T-cell (primary cell): ENCODE measurements around the gene SNX25. TPM values are rescaled to one million over a fixed set of nuclear protein-coding genes. Genes with fewer than 3 reads are reported as not detected.
A peak's percentile ranks its signal among the peaks of the same experiment; 100 is the strongest.
"Not testable (repeated sequence)": the region's sequence is repeated elsewhere in the genome, so short reads cannot be mapped to it uniquely, and the experiment has no call there.

Experiments
- ATAC-seq, 4 experiments: fragments of 200-7000 bp in 3 of 4; fragments of 150-1000 bp in 1 of 4; cut with Tn5 transposase; replicated peaks in 1 of 4; 1 replicate in 3 of 4; 2 replicates in 1 of 4; pipeline ENCODE4 v1.10.0; 2021; ENCODE audit warnings: moderate library complexity in 3 of 4, mild to moderate bottlenecking in 2 of 4, moderate number of reproducible peaks in 1 of 4
- CTCF ChIA-PET, 2 donors: fragments of 300-600 bp; sonication (Branson Sonifier 250); formaldehyde crosslinking; loops; one replicate each; lab custom pipeline; 2022; ENCODE audit warnings: antibody characterized with exemption in 2 of 2; lab: Charles Lee
- POLR2A ChIA-PET, 2 donors: fragments of 300-600 bp; sonication (Branson Sonifier 250); formaldehyde crosslinking; loops; one replicate each; lab custom pipeline; 2022; ENCODE audit warnings: antibody characterized with exemption in 2 of 2; lab: Charles Lee
- DNase-seq, 35 experiments: peaks; one replicate each; pipeline versions ENCODE4 v3.0.0 to v3.0.0-alpha.2; 2013 to 2023
- H3K27ac ChIP-seq: one replicate; pipeline ENCODE4 v1.5.1; 2013; ENCODE audit warnings: low read length
- H3K27me3 ChIP-seq, 2 experiments: replicated peaks in 1 of 2; 1 replicate in 1 of 2; 2 replicates in 1 of 2; pipeline versions ENCODE4 v1.6.1 to v1.7.0; 2013; ENCODE audit warnings: low read length in 1 of 2, mixed read lengths in 1 of 2; ENCODE audit not compliant: control insufficient read depth in 2 of 2, insufficient read depth in 2 of 2; ENCODE audit errors: extremely low read depth in 1 of 2
- H3K36me3 ChIP-seq, 2 donors: 1 replicate in 1 of 2; 2 replicates in 1 of 2; pipeline versions ENCODE4 v1.6.1 to v1.7.0; 2013; ENCODE audit warnings: low read length in 1 of 2; ENCODE audit not compliant: control insufficient read depth in 2 of 2, insufficient read depth in 1 of 2; ENCODE audit errors: extremely low read depth in 1 of 2
- H3K4me1 ChIP-seq, 2 experiments: 1 replicate in 1 of 2; 2 replicates in 1 of 2; pipeline versions ENCODE4 v1.6.1 to v1.7.0; 2013; ENCODE audit warnings: low read length in 2 of 2, mixed read lengths in 1 of 2; ENCODE audit not compliant: insufficient read depth in 2 of 2, control insufficient read depth in 1 of 2; ENCODE audit errors: extremely low read depth in 1 of 2
- H3K4me3 ChIP-seq, 2 donors: 1 replicate in 1 of 2; 2 replicates in 1 of 2; pipeline versions ENCODE4 v1.5.1 to v1.7.0; 2013; ENCODE audit warnings: mild to moderate bottlenecking in 2 of 2, low read length in 1 of 2, moderate library complexity in 1 of 2; ENCODE audit not compliant: control insufficient read depth in 1 of 2; ENCODE audit errors: extremely low read depth in 1 of 2
- H3K9me3 ChIP-seq: 2 replicates; pipeline ENCODE4 v1.7.0; 2013
- H3K27ac Mint-ChIP-seq, 2 donors: one replicate each; pipeline ENCODE4 v1.8.0; 2020 to 2021; ENCODE audit warnings: mild to moderate bottlenecking in 2 of 2, mixed read lengths in 2 of 2
- H3K27me3 Mint-ChIP-seq, 2 donors: one replicate each; pipeline ENCODE4 v1.8.0; 2021 to 2022; ENCODE audit warnings: mixed read lengths in 2 of 2
- H3K36me3 Mint-ChIP-seq: one replicate; pipeline ENCODE4 v1.8.0; 2021; ENCODE audit warnings: mixed read lengths
- H3K4me1 Mint-ChIP-seq, 3 donors: one replicate each; pipeline ENCODE4 v1.8.0; 2020 to 2022; ENCODE audit warnings: mixed read lengths in 3 of 3, mild to moderate bottlenecking in 1 of 3
- H3K4me3 Mint-ChIP-seq, 3 donors: one replicate each; pipeline ENCODE4 v1.8.0; 2020 to 2022; ENCODE audit warnings: mild to moderate bottlenecking in 3 of 3, mixed read lengths in 3 of 3, moderate library complexity in 3 of 3
- H3K9me3 Mint-ChIP-seq, 3 donors: one replicate each; pipeline ENCODE4 v1.8.0; 2020 to 2022; ENCODE audit warnings: mixed read lengths in 3 of 3
- WGBS: methylation state at CpG from one replicate; pipeline ENCODE4 v1.1.5; 2013; ENCODE audit warnings: missing lambda C conversion rate; ENCODE audit not compliant: insufficient coverage; 5-methylcytosine and 5-hydroxymethylcytosine counted together
- total RNA-seq, 35 experiments: library from RNA in 6 of 35; stranded (reverse) in 6 of 35; fragments of 120-200 nt in 1 of 35; gene quantifications; one replicate each; pipeline versions ENCODE4 v1.2.1 to v1.2.4 and lab custom pipeline; 2013 to 2026

SNX25 gene
- total RNA-seq, 5 donors from 2014 or later (not counting 1 experiment from before 2014, with no cell fraction given), result 14.0 to 19.3 (median 16.4) TPM

DNA sequence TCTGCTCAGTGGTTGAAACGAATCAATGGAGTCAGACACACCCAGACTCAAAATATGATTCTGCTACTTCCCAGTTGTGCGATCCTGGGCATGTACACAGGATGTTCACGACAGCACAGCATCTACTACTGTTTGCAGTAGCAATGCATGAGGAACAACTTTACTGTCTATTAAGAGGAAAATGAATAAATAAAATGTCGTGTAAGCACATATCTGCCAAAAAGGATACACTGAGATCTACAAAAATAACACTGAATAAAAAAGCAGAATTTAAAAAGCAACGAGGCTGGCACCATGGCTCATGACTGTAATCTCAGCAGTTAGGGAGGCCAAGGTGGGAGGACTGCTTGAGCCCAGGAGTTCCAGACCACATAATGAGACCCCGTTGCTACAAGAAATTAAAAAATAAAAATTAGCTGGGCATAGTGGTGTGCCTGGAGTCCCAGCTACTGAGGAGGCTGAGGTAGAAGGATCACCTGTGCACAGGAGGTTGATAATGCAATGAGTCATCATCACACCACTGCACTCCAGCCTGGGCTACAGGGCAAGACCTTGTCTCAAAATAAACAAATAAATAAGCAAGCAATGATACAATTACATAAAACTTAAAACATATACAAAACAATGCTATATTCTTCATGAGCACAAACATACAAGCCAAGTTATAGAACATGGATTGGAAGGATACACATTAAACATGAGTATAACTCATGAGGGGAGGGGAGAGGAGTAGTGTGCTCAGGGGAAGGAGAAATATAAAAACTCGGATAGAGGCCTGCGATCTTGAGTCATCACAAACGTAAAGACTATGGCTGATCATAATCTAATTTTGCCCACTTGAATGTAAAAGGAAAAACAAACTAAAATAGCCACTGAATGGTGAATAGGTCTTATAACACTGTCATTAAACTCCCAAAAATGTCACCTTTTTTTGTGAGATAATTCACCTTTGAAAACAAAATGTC lies 14.2 kb upstream of the SNX25 start:
- CTCF ChIA-PET, result no interaction called here
- H3K36me3 Mint-ChIP-seq, result peaks cover 25% of the 10 kb centered on the region
- H3K9me3 Mint-ChIP-seq, result no peaks in the 10 kb centered on the region

DNA sequence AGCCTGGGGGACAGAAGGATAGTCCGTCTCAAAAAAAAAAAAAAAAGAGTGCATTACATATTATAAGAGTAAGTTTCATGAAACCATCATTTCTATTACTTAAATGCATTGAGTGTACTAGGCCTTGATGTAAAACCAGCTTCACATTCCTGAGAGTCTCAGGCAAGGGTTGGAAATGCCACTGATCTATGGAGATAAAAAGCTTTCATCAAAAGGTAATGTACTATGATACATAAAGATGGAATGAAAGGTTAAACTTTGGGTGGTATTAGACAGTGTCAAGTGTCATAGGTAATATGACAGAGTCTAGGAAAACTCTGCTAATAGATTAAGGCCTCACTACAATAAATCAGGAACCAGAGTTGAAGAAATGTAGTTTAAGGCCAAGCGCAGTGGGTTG lies 13.0 kb upstream of the SNX25 start:
- Histone ChIP-seq H3K36me3 (peaks cover 0 to 4% of the 10 kb centered on the region in 2 donors), H3K4me3 (no peak overlapping the region), H3K4me1 (no peaks in the 10 kb centered on the region), H3K27me3 (no peaks in the 10 kb centered on the region), H3K9me3 (no peaks in the 10 kb centered on the region), H3K27ac (no peak overlapping the region)
- no peak for ATAC-seq
- Mint-ChIP-seq H3K9me3 (no peaks in the 10 kb centered on the region), H3K4me1 (peaks cover 44 to 45% (median 44%) of the 10 kb centered on the region in 3 donors), H3K27ac (peak overlapping the region in 1 of 2 donors; percentile 55), H3K36me3 (peaks cover 16% of the 10 kb centered on the region), H3K27me3 (no peaks in the 10 kb centered on the region), H3K4me3 (no peak overlapping the region)
- ChIA-PET POLR2A (interaction anchor here in 1 of 2 donors (0.6 kb wide), 2 partner anchors 12 to 199 kb away, joined by 4 read pairs; no protein-coding TSS in a partner anchor), CTCF (interaction anchor here (1.1 to 1.7 kb wide), 3 partner anchors 11 to 386 kb away, joined by 3 to 6 read pairs (median 6); no protein-coding TSS in a partner anchor)
- no peak for DNase-seq
- WGBS, result no CpG with 5 or more reads among the region's 2 CpGs

More for the DNA sequence above, 14.2 kb upstream of the SNX25 start:
- Mint-ChIP-seq H3K27me3 (no peaks in the 10 kb centered on the region), H3K27ac (peak overlapping the region in 1 of 2 donors; percentile 39), H3K4me1 (peaks cover 40 to 46% (median 43%) of the 10 kb centered on the region in 3 donors), H3K4me3 (no peak overlapping the region)
- WGBS, result 88% methylated on average over 2 of the region's 9 CpGs
- H3K27ac ChIP-seq, result no peak overlapping the region
- POLR2A ChIA-PET, result interaction anchor here in 1 of 2 donors (0.6 kb wide), 1 partner anchor 20 kb away, joined by 3 read pairs; no protein-coding TSS in a partner anchor
- H3K4me1 ChIP-seq, result peaks cover 0 to 4% of the 10 kb centered on the region in 2 experiments
- no peak overlapping the region for H3K4me3 ChIP-seq
- ATAC-seq (no peak), DNase-seq (no peak)
- peaks cover 0 to 13% of the 10 kb centered on the region in 2 donors for H3K36me3 ChIP-seq
- no peaks in the 10 kb centered on the region for H3K9me3 ChIP-seq
- H3K27me3 ChIP-seq, result no peaks in the 10 kb centered on the region

DNA sequence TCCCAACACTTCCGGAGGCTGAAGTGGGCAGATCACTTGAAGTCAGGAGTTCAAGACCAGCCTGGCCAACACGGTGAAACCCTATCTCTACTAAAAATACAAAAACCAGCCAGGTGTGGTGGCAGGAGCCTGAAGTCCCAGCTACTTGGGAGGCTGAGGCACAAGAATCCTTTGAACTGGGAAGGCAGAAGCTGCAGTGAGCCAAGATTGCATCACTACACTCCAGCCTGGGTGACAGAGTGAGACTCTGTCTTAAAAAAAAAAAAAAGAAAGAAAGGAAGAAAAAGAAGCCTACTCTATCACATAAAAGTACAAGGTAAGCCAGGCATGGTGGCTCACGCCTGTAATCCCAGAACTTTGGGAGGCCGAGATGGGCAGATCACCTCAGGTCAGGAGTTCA lies 11.2 kb upstream of the SNX25 start:
- CTCF ChIA-PET, H3K9me3 ChIP-seq, H3K27ac Mint-ChIP-seq, H3K27me3 ChIP-seq, DNase-seq, H3K9me3 Mint-ChIP-seq, ATAC-seq, H3K36me3 ChIP-seq, H3K4me3 ChIP-seq, H3K27me3 Mint-ChIP-seq, H3K4me3 Mint-ChIP-seq, H3K27ac ChIP-seq: not testable (repeated sequence)
- WGBS, result 95% methylated on average over 4 of the region's 4 CpGs
- peaks cover 12% of the 10 kb centered on the region for H3K36me3 Mint-ChIP-seq
- H3K4me1 ChIP-seq, result peaks cover 12 to 13% of the 10 kb centered on the region in 2 experiments
- POLR2A ChIA-PET, result interaction anchor here (0.6 to 0.7 kb wide), 4 partner anchors 13 to 1504 kb away, joined by 3 to 9 read pairs (median 3); no protein-coding TSS in a partner anchor
- peaks cover 46 to 54% (median 52%) of the 10 kb centered on the region in 3 donors for H3K4me1 Mint-ChIP-seq

DNA sequence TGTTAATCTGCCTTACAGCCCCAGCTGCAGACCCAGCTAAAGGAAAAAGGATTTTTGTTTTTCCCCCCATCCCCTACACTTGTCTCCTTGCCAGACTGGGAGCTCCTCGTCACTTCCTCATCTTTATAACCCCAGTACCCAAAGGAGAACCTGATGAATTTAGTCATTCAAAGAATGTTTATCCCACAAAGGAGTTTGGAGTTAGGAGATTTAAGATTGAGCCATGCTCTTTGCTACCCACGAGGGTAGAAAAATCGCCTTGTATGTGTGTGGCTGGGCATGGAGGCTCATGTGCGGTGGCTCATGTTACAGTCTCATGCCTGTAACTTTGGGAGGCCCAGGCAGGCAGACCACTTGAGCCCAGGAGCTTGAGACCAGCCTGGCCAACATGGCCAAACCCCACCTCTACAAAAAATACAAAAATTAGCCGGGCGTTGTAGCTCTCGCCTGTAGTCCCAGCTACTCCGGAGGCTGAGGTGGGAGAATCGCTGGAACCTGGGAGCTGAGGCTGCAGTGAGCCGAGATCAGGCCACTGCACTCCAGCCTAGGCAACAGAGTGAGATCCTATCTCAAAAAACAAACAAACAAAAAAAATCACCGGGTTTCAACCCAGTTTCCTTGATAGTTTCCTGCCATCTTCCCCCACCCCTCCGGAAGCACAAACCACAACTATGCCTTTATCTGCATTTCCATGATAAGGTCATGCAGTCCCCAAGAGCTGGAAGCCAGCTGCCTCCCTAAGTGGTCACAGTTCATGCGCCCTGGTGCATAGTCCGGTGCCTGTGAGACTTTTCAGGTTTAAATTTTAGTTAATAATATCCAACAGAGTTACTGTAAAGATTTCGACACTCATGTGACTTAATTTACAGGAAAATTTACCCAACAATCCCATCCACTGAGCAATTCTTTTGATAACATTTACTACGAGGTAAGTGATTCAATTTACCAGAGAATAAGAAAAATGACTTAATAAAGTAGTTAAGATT lies 7.1 kb upstream of the SNX25 start:
- peak overlapping the region in 1 of 2 donors; percentile 42 for H3K4me3 ChIP-seq
- no peaks in the 10 kb centered on the region for H3K9me3 ChIP-seq
- H3K27ac ChIP-seq, result peak overlapping the region; percentile 65
- WGBS, result 68% methylated on average over 8 of the region's 16 CpGs
- no peaks in the 10 kb centered on the region for H3K27me3 Mint-ChIP-seq
- peaks cover 43 to 62% (median 53%) of the 10 kb centered on the region in 3 donors for H3K4me1 Mint-ChIP-seq
- peak in 21 of 35 experiments; percentile 12 to 55 (median 30) for DNase-seq
- ChIA-PET CTCF (interaction anchor here (0.8 to 0.9 kb wide), 3 partner anchors 18 to 222 kb away, joined by 3 to 4 read pairs (median 3); no protein-coding TSS in a partner anchor), POLR2A (interaction anchor here in 1 of 2 donors (0.6 kb wide), 1 partner anchor 266 kb away, joined by 3 read pairs; no protein-coding TSS in a partner anchor)
- H3K4me3 Mint-ChIP-seq, result peak overlapping the region; percentile 93 to 95 (median 95)
- no peak for ATAC-seq
- H3K9me3 Mint-ChIP-seq, result no peaks in the 10 kb centered on the region
- H3K27me3 ChIP-seq, result no peaks in the 10 kb centered on the region
- no peaks in the 10 kb centered on the region for H3K36me3 ChIP-seq
- peaks cover 4% of the 10 kb centered on the region for H3K36me3 Mint-ChIP-seq
- peak overlapping the region; percentile 97 to 99 for H3K27ac Mint-ChIP-seq
- H3K4me1 ChIP-seq, result peaks cover 19 to 32% of the 10 kb centered on the region in 2 experiments

DNA sequence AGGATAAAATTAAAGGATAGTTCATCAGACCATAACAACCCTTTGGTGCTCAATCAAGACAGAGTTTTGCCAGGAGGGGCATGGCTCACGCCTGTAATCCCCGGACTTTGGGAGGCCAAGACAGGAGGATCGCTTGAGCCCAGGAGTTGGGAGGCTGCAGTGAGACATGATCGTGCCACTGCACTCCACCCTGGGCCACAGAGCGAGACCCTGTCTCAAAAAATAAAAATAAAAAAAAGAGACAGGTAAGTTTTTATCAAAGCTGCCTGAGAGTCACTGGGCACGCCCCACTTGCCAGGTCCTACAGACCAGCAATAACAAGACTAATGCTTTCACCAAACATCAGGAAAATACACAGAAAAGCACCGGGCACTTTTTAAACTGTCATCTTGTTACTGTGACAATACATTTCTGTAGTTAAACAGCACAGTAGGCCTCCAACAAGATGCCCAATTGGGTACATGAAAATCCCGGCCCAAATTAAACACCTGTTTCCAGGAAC lies 6.4 kb upstream of the SNX25 start:
- Mint-ChIP-seq H3K27ac (peak overlapping the region; percentile 97 to 99), H3K27me3 (no peaks in the 10 kb centered on the region), H3K4me3 (peak overlapping the region; percentile 93 to 95 (median 95)), H3K9me3 (no peaks in the 10 kb centered on the region), H3K36me3 (peaks cover 4% of the 10 kb centered on the region), H3K4me1 (peaks cover 43 to 58% (median 49%) of the 10 kb centered on the region in 3 donors)
- ATAC-seq, result no peak
- H3K36me3 ChIP-seq, result no peaks in the 10 kb centered on the region
- DNase-seq, result peak in 2 of 35 experiments; percentile 5 to 10
- no peaks in the 10 kb centered on the region for H3K27me3 ChIP-seq
- WGBS, result 92% methylated on average over 2 of the region's 8 CpGs
- H3K4me3 ChIP-seq, result peak overlapping the region; percentile 42 to 72
- H3K9me3 ChIP-seq, result no peaks in the 10 kb centered on the region
- ChIA-PET CTCF (no interaction called here), POLR2A (no interaction called here)
- H3K4me1 ChIP-seq, result peaks cover 19 to 32% of the 10 kb centered on the region in 2 experiments
- peak overlapping the region; percentile 65 for H3K27ac ChIP-seq
